ENCODE data around the gene PRSS37.

Gene PRSS37

DNA sequence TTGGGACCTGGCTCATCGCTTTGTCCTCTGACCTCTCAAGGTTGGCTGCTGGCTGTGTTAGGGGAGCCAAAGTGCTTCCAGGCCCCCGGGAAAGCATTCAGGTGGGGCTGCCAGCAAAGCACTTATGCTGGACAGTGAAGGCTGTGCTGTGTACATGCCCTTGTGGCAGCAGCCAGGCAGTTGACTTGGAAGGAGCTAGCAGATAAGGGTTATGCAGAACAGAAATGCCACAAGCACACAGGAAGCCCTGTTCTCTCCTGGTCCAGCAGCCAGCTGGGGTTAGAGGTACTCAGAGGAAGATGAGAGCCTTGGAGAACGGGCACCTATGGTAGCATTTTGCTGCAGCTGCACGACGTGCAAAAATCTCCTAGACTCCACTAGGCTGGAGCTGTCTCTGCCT lies 39.7 kb upstream of the PRSS37 start:
- H3K9me3 ChIP-seq (ENCODE audit: insufficient read depth, low read depth, low read length): no peaks in the 10 kb centered on the region
- no peaks in the 10 kb centered on the region for H3K27me3 ChIP-seq (ENCODE audit: insufficient read depth, low read length, poor library complexity, severe bottlenecking)
- H3K9ac ChIP-seq (ENCODE audit: low read depth, low read length, poor library complexity, severe bottlenecking): no peak overlapping the region
- H3K4me3 ChIP-seq (ENCODE audit: low read length, poor library complexity, severe bottlenecking): no peak overlapping the region
- H3F3A ChIP-seq (ENCODE audit: low read depth): no peaks in the 10 kb centered on the region
- no peaks in the 10 kb centered on the region for H3K9me2 ChIP-seq (replicated peaks; ENCODE audit: low read depth, low read length)
- H3K4me2 ChIP-seq (ENCODE audit: low read depth, low read length, poor library complexity, severe bottlenecking): no peak overlapping the region
- H3K36me3 ChIP-seq (ENCODE audit: insufficient read depth, low read length): no peaks in the 10 kb centered on the region
- H4K20me1 ChIP-seq (ENCODE audit: insufficient read depth, low read length, poor library complexity, severe bottlenecking): no peaks in the 10 kb centered on the region
- no peaks in the 10 kb centered on the region for H3K4me1 ChIP-seq (ENCODE audit: insufficient read depth, low read length, poor library complexity, severe bottlenecking)
- no peak overlapping the region for H2AFZ ChIP-seq (ENCODE audit: low read length)
- no peak for TF ChIP-seq EZH2phosphoT487 (IDR thresholded peaks at IDR 0.05; ENCODE audit: borderline replicate concordance)
- TF ChIP-seq, protein P1, sequence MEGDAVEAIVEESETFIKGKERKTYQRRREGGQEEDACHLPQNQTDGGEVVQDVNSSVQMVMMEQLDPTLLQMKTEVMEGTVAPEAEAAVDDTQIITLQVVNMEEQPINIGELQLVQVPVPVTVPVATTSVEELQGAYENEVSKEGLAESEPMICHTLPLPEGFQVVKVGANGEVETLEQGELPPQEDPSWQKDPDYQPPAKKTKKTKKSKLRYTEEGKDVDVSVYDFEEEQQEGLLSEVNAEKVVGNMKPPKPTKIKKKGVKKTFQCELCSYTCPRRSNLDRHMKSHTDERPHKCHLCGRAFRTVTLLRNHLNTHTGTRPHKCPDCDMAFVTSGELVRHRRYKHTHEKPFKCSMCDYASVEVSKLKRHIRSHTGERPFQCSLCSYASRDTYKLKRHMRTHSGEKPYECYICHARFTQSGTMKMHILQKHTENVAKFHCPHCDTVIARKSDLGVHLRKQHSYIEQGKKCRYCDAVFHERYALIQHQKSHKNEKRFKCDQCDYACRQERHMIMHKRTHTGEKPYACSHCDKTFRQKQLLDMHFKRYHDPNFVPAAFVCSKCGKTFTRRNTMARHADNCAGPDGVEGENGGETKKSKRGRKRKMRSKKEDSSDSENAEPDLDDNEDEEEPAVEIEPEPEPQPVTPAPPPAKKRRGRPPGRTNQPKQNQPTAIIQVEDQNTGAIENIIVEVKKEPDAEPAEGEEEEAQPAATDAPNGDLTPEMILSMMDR (conservative IDR thresholded peaks at IDR 0.05; ENCODE audit: low read length): no peak
- no peaks in the 10 kb centered on the region for H3K79me2 ChIP-seq (ENCODE audit: insufficient read depth, low read length)

DNA sequence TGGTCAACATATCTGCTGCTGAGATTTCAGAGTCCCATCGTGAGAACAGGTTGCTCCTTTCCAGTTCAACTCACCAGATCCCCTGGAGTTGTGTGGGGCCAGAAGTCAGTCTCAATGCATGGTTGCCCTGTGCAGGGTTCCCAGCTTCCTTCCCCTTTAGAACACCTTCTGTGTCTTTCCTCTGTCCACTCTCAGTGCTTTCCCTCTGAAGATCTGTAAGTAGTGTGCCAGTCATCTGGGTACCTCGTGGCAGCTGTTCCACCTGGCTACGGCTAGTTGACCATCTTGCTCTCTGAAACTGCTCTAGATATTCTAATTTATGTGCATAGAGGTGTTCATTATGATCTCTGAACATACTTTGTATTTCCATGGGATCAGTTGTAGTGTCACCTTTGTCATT lies 36.1 kb upstream of the PRSS37 start:
- Histone ChIP-seq H3K9me3 (ENCODE audit: insufficient read depth, low read depth, low read length) (no peaks in the 10 kb centered on the region), H3K9ac (ENCODE audit: low read depth, low read length, poor library complexity, severe bottlenecking) (no peak overlapping the region), H3F3A (ENCODE audit: low read depth) (no peaks in the 10 kb centered on the region), H3K27me3 (ENCODE audit: insufficient read depth, low read length, poor library complexity, severe bottlenecking) (no peaks in the 10 kb centered on the region), H3K4me1 (ENCODE audit: insufficient read depth, low read length, poor library complexity, severe bottlenecking) (no peaks in the 10 kb centered on the region), H3K4me2 (ENCODE audit: low read depth, low read length, poor library complexity, severe bottlenecking) (no peak overlapping the region), H3K4me3 (ENCODE audit: low read length, poor library complexity, severe bottlenecking) (no peak overlapping the region), H3K79me2 (ENCODE audit: insufficient read depth, low read length) (no peaks in the 10 kb centered on the region), H2AFZ (ENCODE audit: low read length) (no peak overlapping the region), H3K36me3 (ENCODE audit: insufficient read depth, low read length) (no peaks in the 10 kb centered on the region), H3K9me2 (replicated peaks; ENCODE audit: low read depth, low read length) (no peaks in the 10 kb centered on the region), H4K20me1 (ENCODE audit: insufficient read depth, low read length, poor library complexity, severe bottlenecking) (no peaks in the 10 kb centered on the region)
- no peak for TF ChIP-seq EZH2phosphoT487 (IDR thresholded peaks at IDR 0.05; ENCODE audit: borderline replicate concordance)
- TF ChIP-seq, protein P1 (conservative IDR thresholded peaks at IDR 0.05; ENCODE audit: low read length): no peak

DNA sequence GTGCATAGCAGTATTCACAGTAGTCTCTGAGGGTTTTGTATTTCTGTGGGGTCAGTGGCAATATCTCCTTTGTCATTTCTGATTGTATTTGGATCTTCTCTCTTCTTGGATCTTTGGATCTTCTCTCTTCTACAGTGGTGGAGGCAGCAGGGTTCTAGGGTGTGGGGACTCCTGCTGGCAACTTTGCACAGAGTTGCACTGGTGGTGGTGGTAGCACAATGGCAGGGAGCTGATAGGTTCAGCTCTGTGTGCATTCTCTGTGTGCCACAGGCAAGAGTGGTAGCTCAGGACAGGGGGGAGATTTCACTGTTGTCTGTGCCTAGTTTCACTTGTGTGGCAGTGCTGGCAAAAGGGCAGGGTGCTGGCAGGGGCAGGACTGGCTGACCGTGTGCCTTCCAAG lies 35.1 kb upstream of the PRSS37 start:
- no peak for TF ChIP-seq EZH2phosphoT487 (IDR thresholded peaks at IDR 0.05; ENCODE audit: borderline replicate concordance)
- TF ChIP-seq, protein P1 (conservative IDR thresholded peaks at IDR 0.05; ENCODE audit: low read length): no peak
- H3K4me1 ChIP-seq (ENCODE audit: insufficient read depth, low read length, poor library complexity, severe bottlenecking): no peaks in the 10 kb centered on the region
- no peaks in the 10 kb centered on the region for H3K36me3 ChIP-seq (ENCODE audit: insufficient read depth, low read length)
- no peaks in the 10 kb centered on the region for H3K79me2 ChIP-seq (ENCODE audit: insufficient read depth, low read length)
- no peak overlapping the region for H3K4me3 ChIP-seq (ENCODE audit: low read length, poor library complexity, severe bottlenecking)
- no peaks in the 10 kb centered on the region for H3K9me2 ChIP-seq (replicated peaks; ENCODE audit: low read depth, low read length)
- no peaks in the 10 kb centered on the region for H3F3A ChIP-seq (ENCODE audit: low read depth)
- no peak overlapping the region for H3K4me2 ChIP-seq (ENCODE audit: low read depth, low read length, poor library complexity, severe bottlenecking)
- no peak overlapping the region for H2AFZ ChIP-seq (ENCODE audit: low read length)
- no peaks in the 10 kb centered on the region for H3K27me3 ChIP-seq (ENCODE audit: insufficient read depth, low read length, poor library complexity, severe bottlenecking)
- no peaks in the 10 kb centered on the region for H4K20me1 ChIP-seq (ENCODE audit: insufficient read depth, low read length, poor library complexity, severe bottlenecking)
- H3K9ac ChIP-seq (ENCODE audit: low read depth, low read length, poor library complexity, severe bottlenecking): no peak overlapping the region
- H3K9me3 ChIP-seq (ENCODE audit: insufficient read depth, low read depth, low read length): no peaks in the 10 kb centered on the region
